ENCODE measurements around the gene LHB.
"Not testable (repeated sequence)": the region's sequence is repeated elsewhere in the genome, so short reads cannot be mapped to it uniquely, and the experiment has no call there.

LHB gene

GRCh38 chr19:49043548-49043947, 26.7 kb upstream of the LHB start, which contains the start of gene CGB5:
Gene CGB5, plus strand, starts transcription at chr19:49043848. Its CDS starts 362 bp downstream, at chr19:49044210.
- not testable (repeated sequence) for H3K9me3 ChIP-seq; H3K27me3 ChIP-seq; H3K4me1 ChIP-seq; H3K36me3 ChIP-seq; H3K4me3 ChIP-seq (ENCODE audit: low read depth, low read length); DNase-seq

GRCh38 chr19:49042666-49043065, 25.8 kb upstream of the LHB start:
- DNase-seq: not testable (repeated sequence)

GRCh38 chr19:49042177-49042576, 25.3 kb upstream of the LHB start:
- Histone ChIP-seq H3K9me3 (no peaks in the 10 kb centered on the region), H3K36me3 (no peaks in the 10 kb centered on the region), H3K4me1 (no peaks in the 10 kb centered on the region), H3K4me3 (ENCODE audit: low read depth, low read length) (no peak overlapping the region), H3K27me3 (no peaks in the 10 kb centered on the region)
- no peak for DNase-seq
- no peak for TF ChIP-seq CTCF (IDR thresholded peaks at IDR 0.05; ENCODE audit: low read depth, low read length)

More at GRCh38 chr19:49042666-49043065, 25.8 kb upstream of the LHB start:
- H3K4me1 ChIP-seq; H3K36me3 ChIP-seq; H3K9me3 ChIP-seq; H3K27me3 ChIP-seq; H3K4me3 ChIP-seq (ENCODE audit: low read depth, low read length): not testable (repeated sequence)

- not testable (repeated sequence) for H3K9me3 ChIP-seq; H3K4me3 ChIP-seq (ENCODE audit: low read depth, low read length); H3K36me3 ChIP-seq; H3K27me3 ChIP-seq; DNase-seq; H3K4me1 ChIP-seq
Observed at GRCh38 chr19:49039736-49040135, 22.8 kb upstream of the LHB start.

GRCh38 chr19:49038557-49039276, 21.8 kb upstream of the LHB start:
- not testable (repeated sequence) for DNase-seq; H3K4me3 ChIP-seq (ENCODE audit: low read depth, low read length); H3K27me3 ChIP-seq; H3K9me3 ChIP-seq; H3K4me1 ChIP-seq; H3K36me3 ChIP-seq

GRCh38 chr19:49038111-49038510, 21.2 kb upstream of the LHB start:
- H3K36me3 ChIP-seq; H3K27me3 ChIP-seq; H3K4me1 ChIP-seq; DNase-seq; H3K4me3 ChIP-seq (ENCODE audit: low read depth, low read length); H3K9me3 ChIP-seq: not testable (repeated sequence)

- peak within 1 kb of the TSS; percentile 44 for H3K4me3 ChIP-seq (ENCODE audit: low read depth, low read length)
- H3K27me3 ChIP-seq, H3K9me3 ChIP-seq, H3K4me1 ChIP-seq, H3K36me3 ChIP-seq: not testable (repeated sequence)
- DNase-seq: peak; percentile 87
- TF ChIP-seq CTCF (IDR thresholded peaks at IDR 0.05; ENCODE audit: low read depth, low read length): peak; percentile 74
Observed at GRCh38 chr19:49036815-49037214, 19.9 kb upstream of the LHB start, which contains the start of gene CGB1. Gene CGB1, minus strand, starts transcription at chr19:49036895. Its CDS starts 184 bp downstream, at chr19:49036711.

- peak within 1 kb of the TSS; percentile 31 for H3K4me3 ChIP-seq (ENCODE audit: low read depth, low read length)
- DNase-seq: peak; percentile 91
- TF ChIP-seq CTCF (IDR thresholded peaks at IDR 0.05; ENCODE audit: low read depth, low read length): peak; percentile 71
Observed at GRCh38 chr19:49031642-49032301, 14.9 kb upstream of the LHB start, which contains the start of gene CGB2. Gene CGB2, plus strand, starts transcription at chr19:49031890. Its CDS starts 206 bp downstream, at chr19:49032096.

GRCh38 chr19:49030323-49030722, 13.4 kb upstream of the LHB start:
- H3K4me3 ChIP-seq (ENCODE audit: low read depth, low read length); H3K9me3 ChIP-seq; H3K36me3 ChIP-seq; H3K27me3 ChIP-seq; H3K4me1 ChIP-seq; DNase-seq: not testable (repeated sequence)

More at GRCh38 chr19:49031642-49032301, 14.9 kb upstream of the LHB start, which contains the start of gene CGB2:
- not testable (repeated sequence) for H3K27me3 ChIP-seq, H3K9me3 ChIP-seq, H3K4me1 ChIP-seq, H3K36me3 ChIP-seq

GRCh38 chr19:49029749-49030148, 12.9 kb upstream of the LHB start:
- not testable (repeated sequence) for H3K4me3 ChIP-seq (ENCODE audit: low read depth, low read length); H3K36me3 ChIP-seq; H3K9me3 ChIP-seq; DNase-seq; H3K4me1 ChIP-seq; H3K27me3 ChIP-seq

GRCh38 chr19:49028686-49029085, 11.8 kb upstream of the LHB start:
- H3K36me3 ChIP-seq; DNase-seq; H3K27me3 ChIP-seq; H3K9me3 ChIP-seq; H3K4me1 ChIP-seq; H3K4me3 ChIP-seq (ENCODE audit: low read depth, low read length): not testable (repeated sequence)

GRCh38 chr19:49025599-49025998, 8.7 kb upstream of the LHB start:
- not testable (repeated sequence) for H3K36me3 ChIP-seq; H3K4me3 ChIP-seq (ENCODE audit: low read depth, low read length); H3K27me3 ChIP-seq; DNase-seq; H3K4me1 ChIP-seq; H3K9me3 ChIP-seq
